ENCODE measurements around the gene DNAJC10. TPM values are rescaled to one million over a fixed set of nuclear protein-coding genes. Genes with fewer than 3 reads are reported as not detected.
"Not testable (repeated sequence)": the region's sequence is repeated elsewhere in the genome, so short reads cannot be mapped to it uniquely, and the experiment has no call there.

Gene DNAJC10
- total RNA-seq, 1 donor from 2014 or later, result 125 TPM

DNA sequence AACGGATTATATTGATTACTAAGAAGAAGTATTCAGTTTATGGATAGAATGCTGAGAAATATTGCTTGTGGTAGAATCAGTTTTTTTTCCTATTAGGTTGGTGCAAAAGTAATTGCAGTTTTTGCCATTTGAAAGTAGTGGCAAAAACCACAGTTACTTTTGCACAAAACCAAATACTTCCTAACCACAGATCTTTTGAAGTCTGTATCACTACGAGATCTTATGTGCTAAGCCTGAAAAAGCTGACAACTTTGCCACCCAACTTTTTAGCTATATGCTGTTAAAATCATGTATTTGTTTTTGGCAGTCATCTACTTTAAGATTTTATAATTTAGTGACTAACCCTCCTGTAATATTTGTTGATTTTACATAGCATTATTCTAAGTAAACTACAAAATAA lies 24.6 kb downstream of the DNAJC10 start:
- DNase-seq (ENCODE audit: low read depth) (no peak), FAIRE-seq (no peak)
- H3K36me3 ChIP-seq (ENCODE audit: control insufficient read depth, insufficient read depth, low read length), result peaks cover 7% of the 10 kb centered on the region
- H3K4me3 ChIP-seq (ENCODE audit: low read depth, low read length), result no peak overlapping the region
- TF ChIP-seq, protein P1, sequence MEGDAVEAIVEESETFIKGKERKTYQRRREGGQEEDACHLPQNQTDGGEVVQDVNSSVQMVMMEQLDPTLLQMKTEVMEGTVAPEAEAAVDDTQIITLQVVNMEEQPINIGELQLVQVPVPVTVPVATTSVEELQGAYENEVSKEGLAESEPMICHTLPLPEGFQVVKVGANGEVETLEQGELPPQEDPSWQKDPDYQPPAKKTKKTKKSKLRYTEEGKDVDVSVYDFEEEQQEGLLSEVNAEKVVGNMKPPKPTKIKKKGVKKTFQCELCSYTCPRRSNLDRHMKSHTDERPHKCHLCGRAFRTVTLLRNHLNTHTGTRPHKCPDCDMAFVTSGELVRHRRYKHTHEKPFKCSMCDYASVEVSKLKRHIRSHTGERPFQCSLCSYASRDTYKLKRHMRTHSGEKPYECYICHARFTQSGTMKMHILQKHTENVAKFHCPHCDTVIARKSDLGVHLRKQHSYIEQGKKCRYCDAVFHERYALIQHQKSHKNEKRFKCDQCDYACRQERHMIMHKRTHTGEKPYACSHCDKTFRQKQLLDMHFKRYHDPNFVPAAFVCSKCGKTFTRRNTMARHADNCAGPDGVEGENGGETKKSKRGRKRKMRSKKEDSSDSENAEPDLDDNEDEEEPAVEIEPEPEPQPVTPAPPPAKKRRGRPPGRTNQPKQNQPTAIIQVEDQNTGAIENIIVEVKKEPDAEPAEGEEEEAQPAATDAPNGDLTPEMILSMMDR (IDR thresholded peaks at IDR 0.05; ENCODE audit: insufficient read depth, low read length, severe bottlenecking), result no peak
- H3K27me3 ChIP-seq (ENCODE audit: control insufficient read depth, insufficient read depth, low read length), result no peaks in the 10 kb centered on the region

DNA sequence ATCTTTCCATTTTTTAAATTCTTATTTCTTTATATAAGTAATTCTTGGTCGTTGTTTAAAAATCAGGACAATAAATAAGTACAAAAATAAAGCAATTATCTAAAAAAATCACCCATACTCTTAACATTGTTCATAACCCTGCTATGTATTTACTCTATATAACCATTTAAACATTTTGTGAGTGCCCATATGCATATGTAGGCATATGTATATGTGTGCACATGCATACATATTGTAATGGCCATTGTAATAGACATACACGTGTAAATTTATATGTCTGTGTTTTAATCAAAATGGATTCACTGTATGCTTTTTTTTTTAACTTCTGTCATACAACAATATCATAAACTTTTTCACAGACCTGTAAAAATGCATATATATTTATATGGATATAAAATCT lies 25.6 kb downstream of the DNAJC10 start:
- Histone ChIP-seq H3K36me3 (ENCODE audit: control insufficient read depth, insufficient read depth, low read length) (peaks cover 7% of the 10 kb centered on the region), H3K27me3 (ENCODE audit: control insufficient read depth, insufficient read depth, low read length) (no peaks in the 10 kb centered on the region), H3K4me3 (ENCODE audit: low read depth, low read length) (no peak overlapping the region)
- TF ChIP-seq, protein P1 (IDR thresholded peaks at IDR 0.05; ENCODE audit: insufficient read depth, low read length, severe bottlenecking), result no peak
- FAIRE-seq (no peak), DNase-seq (ENCODE audit: low read depth) (no peak)

DNA sequence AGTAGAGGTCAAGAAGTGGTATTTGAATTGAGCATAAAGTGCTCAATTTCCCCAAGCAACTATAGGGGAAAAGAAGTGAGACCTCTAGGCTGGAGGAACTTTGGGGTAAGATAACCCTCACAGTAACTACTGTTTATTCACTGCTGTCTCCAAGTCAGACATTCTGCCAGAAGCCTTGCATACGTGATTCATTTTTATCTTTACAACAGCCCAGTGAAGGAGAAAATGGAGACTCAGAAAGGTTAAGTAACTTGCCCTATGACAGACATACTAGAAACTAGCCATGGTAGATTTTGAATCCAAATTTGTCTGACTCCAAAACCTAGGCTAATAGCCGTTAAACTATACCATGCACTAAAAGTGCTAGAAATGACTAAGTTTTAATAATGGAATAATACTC lies 28.4 kb downstream of the DNAJC10 start:
- no peak for FAIRE-seq
- Histone ChIP-seq H3K4me3 (ENCODE audit: low read depth, low read length) (no peak overlapping the region), H3K27me3 (ENCODE audit: control insufficient read depth, insufficient read depth, low read length) (no peaks in the 10 kb centered on the region), H3K36me3 (ENCODE audit: control insufficient read depth, insufficient read depth, low read length) (peaks cover 7% of the 10 kb centered on the region)
- TF ChIP-seq, protein P1 (IDR thresholded peaks at IDR 0.05; ENCODE audit: insufficient read depth, low read length, severe bottlenecking), result no peak
- no peak for DNase-seq (ENCODE audit: low read depth)

DNA sequence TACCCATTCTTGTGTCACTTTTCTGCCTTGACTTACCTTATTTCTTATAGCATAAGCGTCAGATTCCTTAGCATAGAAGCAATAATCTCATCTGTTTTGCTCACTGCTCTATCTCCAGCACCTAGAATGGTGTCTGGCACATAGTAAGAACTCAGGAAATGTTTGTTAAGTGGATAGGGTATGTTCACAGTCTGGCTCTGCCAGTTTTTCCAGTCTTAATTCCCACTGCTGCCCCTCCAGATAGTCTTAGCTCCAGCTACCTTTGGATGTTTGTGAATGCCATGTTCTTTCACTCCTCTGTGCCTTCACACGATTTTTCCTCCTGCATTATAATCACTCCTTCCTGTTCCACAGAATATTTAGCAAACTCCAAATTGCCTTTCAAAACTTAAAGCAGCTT lies 29.0 kb downstream of the DNAJC10 start:
- DNase-seq (ENCODE audit: low read depth) (no peak), FAIRE-seq (no peak)
- Histone ChIP-seq H3K27me3 (ENCODE audit: control insufficient read depth, insufficient read depth, low read length) (no peaks in the 10 kb centered on the region), H3K4me3 (ENCODE audit: low read depth, low read length) (no peak overlapping the region), H3K36me3 (ENCODE audit: control insufficient read depth, insufficient read depth, low read length) (peaks cover 7% of the 10 kb centered on the region)
- TF ChIP-seq, protein P1 (IDR thresholded peaks at IDR 0.05; ENCODE audit: insufficient read depth, low read length, severe bottlenecking), result no peak

DNA sequence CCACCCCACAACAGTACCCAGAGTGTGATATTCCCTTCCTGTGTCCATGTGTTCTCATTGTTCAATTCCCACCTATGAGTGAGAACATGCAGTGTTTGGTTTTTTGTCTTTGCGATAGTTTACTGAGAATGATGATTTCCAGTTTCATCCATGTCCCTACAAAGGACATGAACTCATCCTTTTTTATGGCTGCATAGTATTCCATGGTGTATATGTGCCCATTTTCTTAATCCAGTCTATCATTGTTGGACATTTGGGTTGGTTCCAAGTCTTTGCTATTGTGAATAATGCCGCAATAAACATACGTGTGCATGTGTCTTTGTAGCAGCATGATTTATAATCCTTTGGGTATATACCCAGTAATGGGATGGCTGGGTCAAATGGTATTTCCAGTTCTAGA lies 29.8 kb downstream of the DNAJC10 start:
- not testable (repeated sequence) for FAIRE-seq; H3K36me3 ChIP-seq (ENCODE audit: control insufficient read depth, insufficient read depth, low read length); H3K4me3 ChIP-seq (ENCODE audit: low read depth, low read length); DNase-seq (ENCODE audit: low read depth); H3K27me3 ChIP-seq (ENCODE audit: control insufficient read depth, insufficient read depth, low read length)

DNA sequence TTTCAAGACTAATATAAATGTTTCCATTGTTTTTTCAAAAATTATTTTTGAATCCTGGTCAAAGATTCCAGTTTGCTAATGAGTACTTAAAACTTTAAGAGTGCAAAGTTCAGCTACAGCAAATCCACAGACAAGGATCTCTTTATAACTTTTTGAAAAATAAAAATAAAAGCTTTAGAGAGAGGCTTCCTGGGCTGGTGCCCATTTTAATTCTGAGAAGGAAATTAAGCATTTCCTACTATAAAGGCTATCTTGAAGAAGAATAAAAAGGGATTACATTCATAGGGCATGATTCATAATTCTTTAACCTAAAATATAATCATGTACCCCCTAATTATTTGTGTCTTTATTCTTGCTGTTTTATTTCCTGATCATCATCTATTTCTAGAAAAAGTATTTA lies 38.2 kb downstream of the DNAJC10 start:
- H3K4me3 ChIP-seq (ENCODE audit: low read depth, low read length), result no peak overlapping the region
- FAIRE-seq, result no peak
- peaks cover 8% of the 10 kb centered on the region for H3K36me3 ChIP-seq (ENCODE audit: control insufficient read depth, insufficient read depth, low read length)
- no peaks in the 10 kb centered on the region for H3K27me3 ChIP-seq (ENCODE audit: control insufficient read depth, insufficient read depth, low read length)
- DNase-seq (ENCODE audit: low read depth), result no peak
- TF ChIP-seq, protein P1 (IDR thresholded peaks at IDR 0.05; ENCODE audit: insufficient read depth, low read length, severe bottlenecking), result no peak

All from bronchial epithelial cell (primary cell).